K562 (cell line): ENCODE data around the gene SORCS2. TPM values are rescaled to one million over a fixed set of nuclear protein-coding genes. Genes with fewer than 3 reads are reported as not detected.

Experiments used
- ATAC-seq: fragments of 200-7000 bp; cut with Tn5 transposase; 3 replicates; pipeline ENCODE4 v1.9.1; 2020; ENCODE audit warnings: moderate library complexity
- BruUV-seq: library from RNA; stranded (reverse); fragments of 400-500 nt; replicated peaks from 2 replicates; lab custom pipeline; 2021; lab: Mats Ljungman, UMichigan
- CTCF ChIA-PET: fragments of 300-600 bp; formaldehyde crosslinking; extraction: SDS; loops from one replicate; lab custom pipeline; 2021; ENCODE audit warnings: low intra/inter-chr PET ratio; lab: Yijun Ruan, JAX
- POLR2A ChIA-PET: fragments of 300-600, 350-650 bp; sonication (Branson Sonifier 250); formaldehyde crosslinking; extraction: SDS; loops from one replicate; lab custom pipeline; 2021; ENCODE audit warnings: antibody characterized with exemption, inconsistent platforms; lab: Yijun Ruan, JAX
- DNase-seq, 4 experiments: peaks; one replicate each; pipeline versions ENCODE4 v3.0.0 to v3.0.0-alpha.2; 2011 to 2018; ENCODE audit warnings: low spot score in 3 of 4, mixed read lengths in 3 of 4; ENCODE audit errors: extremely low read depth in 1 of 4
- FAIRE-seq: peaks from 2 replicates; lab custom pipeline; 2011; peaks lifted over from hg19 to GRCh38; lab: Jason Lieb, UNC
- H2AFZ ChIP-seq: 2 replicates; pipeline ENCODE4 v1.6.0; 2011; ENCODE audit warnings: low read depth, low read length, control low read depth, inconsistent platforms
- H3K27ac ChIP-seq: fragments of 200-600 bp; 3 replicates; pipeline ENCODE4 v1.8.0; 2011; ENCODE audit warnings: low read depth, mild to moderate bottlenecking, control low read depth, inconsistent platforms, low read length, moderate library complexity, mixed read lengths; ENCODE audit errors: extremely low read depth
- H3K27me3 ChIP-seq, 2 experiments: fragments of 300-600 bp in 1 of 2; 2 replicates in 1 of 2; 3 replicates in 1 of 2; pipeline versions ENCODE4 v1.6.0 to v1.8.0; 2011; ENCODE audit warnings: inconsistent platforms in 2 of 2, low read length in 2 of 2, mild to moderate bottlenecking in 1 of 2, mixed read lengths in 1 of 2, moderate library complexity in 1 of 2; ENCODE audit not compliant: control insufficient read depth in 2 of 2, insufficient read depth in 2 of 2
- H3K36me3 ChIP-seq: fragments of 300-600 bp; 3 replicates; pipeline ENCODE4 v1.8.0; 2011; ENCODE audit warnings: mild to moderate bottlenecking, low read length, inconsistent platforms; ENCODE audit not compliant: control insufficient read depth, insufficient read depth
- H3K4me1 ChIP-seq, 2 experiments: fragments of 200-600 bp in 1 of 2; replicated peaks in 1 of 2; 2 replicates in 1 of 2; 3 replicates in 1 of 2; pipeline versions ENCODE4 v1.5.1 to v1.8.0; 2011; ENCODE audit warnings: inconsistent platforms in 2 of 2, low read length in 2 of 2, mild to moderate bottlenecking in 1 of 2, mixed read lengths in 1 of 2, moderate library complexity in 1 of 2; ENCODE audit not compliant: control insufficient read depth in 2 of 2, insufficient read depth in 2 of 2
- H3K4me2 ChIP-seq: 2 replicates; pipeline ENCODE4 v1.6.1; 2011; ENCODE audit warnings: low read length, control low read depth, inconsistent platforms, mixed read lengths; ENCODE audit not compliant: insufficient read depth
- H3K4me3 ChIP-seq: fragments of 200-600 bp; sonication (generic), shearing (Covaris generic); 2 replicates; pipeline ENCODE4 v1.5.1; 2016; ENCODE audit warnings: control low read depth, inconsistent platforms
- H3K79me2 ChIP-seq: fragments of 200-600 bp; 3 replicates; pipeline ENCODE4 v1.8.0; 2011; ENCODE audit warnings: low read length, inconsistent platforms; ENCODE audit not compliant: control insufficient read depth, insufficient read depth
- H3K9ac ChIP-seq, 2 experiments: 2 replicates each; pipeline versions ENCODE4 v1.6.0 to v1.6.1; 2011; ENCODE audit warnings: low read depth in 2 of 2, low read length in 2 of 2, control low read depth in 1 of 2, inconsistent platforms in 1 of 2, mild to moderate bottlenecking in 1 of 2, mixed read lengths in 1 of 2; ENCODE audit not compliant: insufficient read depth in 1 of 2
- H3K9me1 ChIP-seq: one replicate; pipeline ENCODE4 v1.6.0; 2011; ENCODE audit warnings: inconsistent platforms, mild to moderate bottlenecking, low read length, moderate library complexity; ENCODE audit not compliant: control insufficient read depth, insufficient read depth
- H3K9me3 ChIP-seq: replicated peaks from 2 replicates; pipeline ENCODE4 v1.5.1; 2011; ENCODE audit warnings: low read depth, low read length, inconsistent platforms; ENCODE audit not compliant: control insufficient read depth, insufficient read depth
- H4K20me1 ChIP-seq: replicated peaks from 2 replicates; pipeline ENCODE4 v1.6.1; 2011; ENCODE audit warnings: low read length, inconsistent platforms, mixed read lengths; ENCODE audit not compliant: control insufficient read depth, insufficient read depth
- BRD9 ChIP-seq: fragments of 450-650 bp; IDR thresholded peaks from 2 replicates; pipeline ENCODE4 v1.6.1; 2018; ENCODE audit warnings: low read depth; ENCODE audit not compliant: partially characterized antibody
- CREBBP ChIP-seq: IDR thresholded peaks from one replicate; pipeline ENCODE4 v1.6.1; 2012; ENCODE audit warnings: low read depth, mild to moderate bottlenecking, control low read depth, inconsistent platforms, low read length
- HMG20A ChIP-seq: fragments of 450-650 bp; formaldehyde crosslinking; conservative IDR thresholded peaks from 2 replicates; pipeline ENCODE4 v1.4.0; 2020; ENCODE audit warnings: mild to moderate bottlenecking, mixed read lengths
- MAFF ChIP-seq: IDR thresholded peaks from 2 replicates; pipeline ENCODE4 v1.6.1; 2012; ENCODE audit warnings: low read length, improper control_type of control experiment
- NCOA1 ChIP-seq: fragments of 450-650 bp; IDR thresholded peaks from 2 replicates; pipeline ENCODE4 v1.6.1; 2016; ENCODE audit warnings: low read depth
- NFE2L1 ChIP-seq: fragments of 450-650 bp; IDR thresholded peaks from 2 replicates; pipeline ENCODE4 v1.6.1; 2016; ENCODE audit warnings: missing genetic modification characterization, low read depth, mild to moderate bottlenecking, missing compliant biosample characterization, moderate library complexity, borderline replicate concordance
- POLR2AphosphoS2 ChIP-seq: IDR thresholded peaks from 2 replicates; pipeline ENCODE4 v1.6.1; 2012; ENCODE audit warnings: low read length, improper control_type of control experiment
- RHOXF2B ChIP-seq: fragments of 250-450 bp; sonication (Bioruptor Pico); conservative IDR thresholded peaks from 2 replicates; pipeline ENCODE4 v1.5.1; 2021
- ZNF3 ChIP-seq: fragments of 250-450 bp; sonication (Bioruptor Pico); IDR thresholded peaks from 2 replicates; pipeline ENCODE4 v1.5.0; 2021; ENCODE audit warnings: mild to moderate bottlenecking, moderate library complexity
- ZNF384 ChIP-seq: IDR thresholded peaks from 2 replicates; pipeline ENCODE4 v1.6.1; 2012; ENCODE audit warnings: low read depth, low read length, improper control_type of control experiment
- WGBS: fragments of 100-300 bp; shearing (Covaris generic); methylation state at CpG from one replicate; pipeline ENCODE4 v1.1.6; 2016; ENCODE audit warnings: low coverage, mixed read lengths; ENCODE audit not compliant: insufficient coverage; ENCODE audit errors: missing lambda C conversion rate; 5-methylcytosine and 5-hydroxymethylcytosine counted together
- in situ Hi-C: fragments of 300-500 bp; cut with MboI; formaldehyde crosslinking; loops from 4 replicates; pipeline ENCODE4 v1.15.0; 2018; ENCODE audit warnings: inconsistent platforms, mixed read lengths
- intact Hi-C: fragments of 100-400 bp; cut with micrococcal nuclease; formaldehyde crosslinking; loops from 2 replicates; pipeline ENCODE4 v1.14.2; 2022
- polyA plus RNA-seq, 8 experiments: library from polyadenylated mRNA; depleted of rRNA in 4 of 8; stranded (reverse) in 5 of 8; unstranded in 3 of 8; fragments of >200 nt; fragmentation: Nextera tagmentation in 2 of 8; fragmentation: Illumina TruSeq in 1 of 8; extraction: Ambion mirVana in 2 of 8; extraction: Trizol in 1 of 8; gene quantifications; 2 replicates each; pipeline versions ENCODE4 v1.2.1 to v1.2.3, GENCODE V29; 2011 to 2014; ENCODE audit warnings: inconsistent platforms in 1 of 8, missing spikeins in 1 of 8
- total RNA-seq, 7 experiments: library from RNA; depleted of rRNA in 6 of 7; stranded (reverse); fragments of >200 nt in 6 of 7; fragmentation: Illumina TruSeq in 2 of 7; extraction: Trizol in 2 of 7; gene quantifications; 2 replicates each; pipeline versions ENCODE4 v1.2.1 to v1.2.3, GENCODE V29; 2011 to 2021; ENCODE audit warnings: low replicate concordance in 1 of 7
- TF ChIP-seq, protein P1 (sequence below): fragments of 250-450 bp; sonication (Bioruptor Pico); IDR thresholded peaks from 2 replicates; pipeline ENCODE4 v1.8.0; 2022; ENCODE audit warnings: inconsistent platforms
- TF ChIP-seq, protein P2 (sequence below): fragments of 250-450 bp; sonication (Bioruptor Pico); IDR thresholded peaks from 2 replicates; pipeline ENCODE4 v1.5.0; 2020; ENCODE audit warnings: mild to moderate bottlenecking
- TF ChIP-seq, protein P3 (sequence below), 3 experiments: fragments of 200-800 bp in 1 of 3; fragments of 250-450 bp in 1 of 3; fragments of 450-650 bp in 1 of 3; sonication (Bioruptor Pico) in 1 of 3; sonication (Bioruptor generic) in 1 of 3; formaldehyde crosslinking in 1 of 3; IDR thresholded peaks; 2 replicates each; pipeline versions ENCODE4 v1.6.1 to v1.8.0; 2016 to 2022; ENCODE audit warnings: mild to moderate bottlenecking in 2 of 3, missing genetic modification characterization in 2 of 3, missing compliant biosample characterization in 1 of 3, moderate library complexity in 1 of 3
- TF ChIP-seq, protein P4 (sequence below): sonication (generic); formaldehyde crosslinking; IDR thresholded peaks from 2 replicates; pipeline ENCODE4 v1.5.0; 2020; ENCODE audit warnings: missing genetic modification reagents

The SORCS2 gene
- total and polyA plus RNA-seq, 9 of the 15 experiments (the other 6 are each of a cell fraction or from before 2014, with no cell fraction given) = not detected

DNA sequence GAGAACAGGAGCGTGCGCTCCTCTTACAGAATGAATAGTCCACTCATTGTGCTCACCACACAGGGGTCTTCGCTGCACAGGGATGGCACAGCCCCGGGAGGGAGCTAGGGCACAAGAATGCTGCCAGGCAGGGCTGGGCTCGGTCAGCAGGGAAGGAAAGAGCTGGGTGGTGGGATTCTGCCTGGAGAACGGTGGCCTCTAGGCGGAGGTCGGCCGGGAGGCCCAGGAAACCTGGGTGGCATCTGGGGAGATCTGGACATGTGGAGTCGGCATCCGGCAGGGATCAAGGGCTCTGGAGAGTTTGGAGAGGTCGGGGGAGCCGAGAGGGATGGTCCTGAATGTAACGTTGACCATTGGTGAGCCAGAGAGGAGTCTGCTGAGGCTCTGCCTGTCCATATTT is 288.9 kb downstream of the SORCS2 start (continued):
- TF ChIP-seq MAFF (no peak), CREBBP (no peak)

DNA sequence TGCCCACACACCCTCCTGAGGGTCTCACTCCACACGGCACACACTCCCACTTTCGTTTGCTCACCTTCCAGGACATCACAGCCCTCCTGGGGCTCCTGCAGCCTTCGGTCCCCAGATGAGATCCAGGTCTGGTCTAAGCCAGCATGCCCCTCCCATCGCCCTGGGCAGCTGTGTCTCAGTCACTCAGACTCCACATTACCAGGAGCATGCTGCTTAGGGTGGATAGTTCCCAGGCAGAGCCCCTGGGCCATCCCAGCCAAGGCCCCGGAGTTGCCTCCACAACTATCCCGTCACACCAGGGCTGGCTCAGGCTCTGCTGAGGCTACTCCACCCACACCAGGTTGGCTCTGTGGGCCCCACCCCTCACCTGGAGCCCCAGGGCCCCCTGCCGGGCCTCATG is 292.8 kb downstream of the SORCS2 start:
- ATAC-seq = no peak
- no peaks in the 10 kb centered on the region for H3K79me2 ChIP-seq
- TF ChIP-seq BRD9 = no peak
- TF ChIP-seq, protein P1, sequence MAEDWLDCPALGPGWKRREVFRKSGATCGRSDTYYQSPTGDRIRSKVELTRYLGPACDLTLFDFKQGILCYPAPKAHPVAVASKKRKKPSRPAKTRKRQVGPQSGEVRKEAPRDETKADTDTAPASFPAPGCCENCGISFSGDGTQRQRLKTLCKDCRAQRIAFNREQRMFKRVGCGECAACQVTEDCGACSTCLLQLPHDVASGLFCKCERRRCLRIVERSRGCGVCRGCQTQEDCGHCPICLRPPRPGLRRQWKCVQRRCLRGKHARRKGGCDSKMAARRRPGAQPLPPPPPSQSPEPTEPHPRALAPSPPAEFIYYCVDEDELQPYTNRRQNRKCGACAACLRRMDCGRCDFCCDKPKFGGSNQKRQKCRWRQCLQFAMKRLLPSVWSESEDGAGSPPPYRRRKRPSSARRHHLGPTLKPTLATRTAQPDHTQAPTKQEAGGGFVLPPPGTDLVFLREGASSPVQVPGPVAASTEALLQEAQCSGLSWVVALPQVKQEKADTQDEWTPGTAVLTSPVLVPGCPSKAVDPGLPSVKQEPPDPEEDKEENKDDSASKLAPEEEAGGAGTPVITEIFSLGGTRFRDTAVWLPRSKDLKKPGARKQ (CRISPR knock-in tag) = no peak
- TF ChIP-seq NFE2L1 (tag) = no peak
- TF ChIP-seq ZNF3 = no peak
- no peak for TF ChIP-seq ZNF384
- TF ChIP-seq POLR2AphosphoS2 = no peak
- TF ChIP-seq, protein P2, sequence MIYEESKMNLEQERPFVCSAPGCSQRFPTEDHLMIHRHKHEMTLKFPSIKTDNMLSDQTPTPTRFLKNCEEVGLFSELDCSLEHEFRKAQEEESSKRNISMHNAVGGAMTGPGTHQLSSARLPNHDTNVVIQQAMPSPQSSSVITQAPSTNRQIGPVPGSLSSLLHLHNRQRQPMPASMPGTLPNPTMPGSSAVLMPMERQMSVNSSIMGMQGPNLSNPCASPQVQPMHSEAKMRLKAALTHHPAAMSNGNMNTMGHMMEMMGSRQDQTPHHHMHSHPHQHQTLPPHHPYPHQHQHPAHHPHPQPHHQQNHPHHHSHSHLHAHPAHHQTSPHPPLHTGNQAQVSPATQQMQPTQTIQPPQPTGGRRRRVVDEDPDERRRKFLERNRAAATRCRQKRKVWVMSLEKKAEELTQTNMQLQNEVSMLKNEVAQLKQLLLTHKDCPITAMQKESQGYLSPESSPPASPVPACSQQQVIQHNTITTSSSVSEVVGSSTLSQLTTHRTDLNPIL (CRISPR knock-in tag) = no peak
- TF ChIP-seq RHOXF2B (CRISPR knock-in tag) = no peak
- no peak for TF ChIP-seq HMG20A (CRISPR knock-in tag)
- TF ChIP-seq, protein P3, sequence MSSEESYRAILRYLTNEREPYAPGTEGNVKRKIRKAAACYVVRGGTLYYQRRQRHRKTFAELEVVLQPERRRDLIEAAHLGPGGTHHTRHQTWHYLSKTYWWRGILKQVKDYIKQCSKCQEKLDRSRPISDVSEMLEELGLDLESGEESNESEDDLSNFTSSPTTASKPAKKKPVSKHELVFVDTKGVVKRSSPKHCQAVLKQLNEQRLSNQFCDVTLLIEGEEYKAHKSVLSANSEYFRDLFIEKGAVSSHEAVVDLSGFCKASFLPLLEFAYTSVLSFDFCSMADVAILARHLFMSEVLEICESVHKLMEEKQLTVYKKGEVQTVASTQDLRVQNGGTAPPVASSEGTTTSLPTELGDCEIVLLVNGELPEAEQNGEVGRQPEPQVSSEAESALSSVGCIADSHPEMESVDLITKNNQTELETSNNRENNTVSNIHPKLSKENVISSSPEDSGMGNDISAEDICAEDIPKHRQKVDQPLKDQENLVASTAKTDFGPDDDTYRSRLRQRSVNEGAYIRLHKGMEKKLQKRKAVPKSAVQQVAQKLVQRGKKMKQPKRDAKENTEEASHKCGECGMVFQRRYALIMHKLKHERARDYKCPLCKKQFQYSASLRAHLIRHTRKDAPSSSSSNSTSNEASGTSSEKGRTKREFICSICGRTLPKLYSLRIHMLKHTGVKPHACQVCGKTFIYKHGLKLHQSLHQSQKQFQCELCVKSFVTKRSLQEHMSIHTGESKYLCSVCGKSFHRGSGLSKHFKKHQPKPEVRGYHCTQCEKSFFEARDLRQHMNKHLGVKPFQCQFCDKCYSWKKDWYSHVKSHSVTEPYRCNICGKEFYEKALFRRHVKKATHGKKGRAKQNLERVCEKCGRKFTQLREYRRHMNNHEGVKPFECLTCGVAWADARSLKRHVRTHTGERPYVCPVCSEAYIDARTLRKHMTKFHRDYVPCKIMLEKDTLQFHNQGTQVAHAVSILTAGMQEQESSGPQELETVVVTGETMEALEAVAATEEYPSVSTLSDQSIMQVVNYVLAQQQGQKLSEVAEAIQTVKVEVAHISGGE (CRISPR knock-in tag; IDR thresholded peaks at IDR 0.05) = no peak
- TF ChIP-seq NCOA1 = no peak
- TF ChIP-seq, protein P4, sequence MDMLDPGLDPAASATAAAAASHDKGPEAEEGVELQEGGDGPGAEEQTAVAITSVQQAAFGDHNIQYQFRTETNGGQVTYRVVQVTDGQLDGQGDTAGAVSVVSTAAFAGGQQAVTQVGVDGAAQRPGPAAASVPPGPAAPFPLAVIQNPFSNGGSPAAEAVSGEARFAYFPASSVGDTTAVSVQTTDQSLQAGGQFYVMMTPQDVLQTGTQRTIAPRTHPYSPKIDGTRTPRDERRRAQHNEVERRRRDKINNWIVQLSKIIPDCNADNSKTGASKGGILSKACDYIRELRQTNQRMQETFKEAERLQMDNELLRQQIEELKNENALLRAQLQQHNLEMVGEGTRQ (CRISPR knock-in tag) = no peak
- TF ChIP-seq, all 486 proteins: peak for 0
- Histone ChIP-seq H3K36me3 (no peaks in the 10 kb centered on the region), H3K4me3 (no peak overlapping the region), H3K9ac (no peak overlapping the region; a peak in 1 of 4 replicates), H3K27ac (no peak overlapping the region), H3K4me2 (no peak overlapping the region), H3K4me1 (no peaks in the 10 kb centered on the region), H3K9me1 (no peaks in the 10 kb centered on the region), H2AFZ (no peak overlapping the region), H4K20me1 (0 out of 2 replicates have a peak, but pooled peaks cover 6% of the 10 kb centered on the region), H3K9me3 (no peaks in the 10 kb centered on the region), H3K27me3 (peaks cover 16 to 73% of the 10 kb centered on the region in 2 experiments; a peak in 3 of 5 replicates)
- POLR2A ChIA-PET = interaction anchor here (1.4 kb wide), 1 partner anchor 9 kb away, joined by 5 read pairs; no protein-coding TSS in a partner anchor
- CTCF ChIA-PET = no interaction called here
- WGBS = 0% methylated on average over 7 of the region's 7 CpGs
- intact Hi-C loops (no loop called here), in situ Hi-C loops (no loop called here)
- BruUV-seq = no TSS peak
- DNase-seq (no peak), FAIRE-seq (no peak)
